HepG2 (cell line): ENCODE results near the gene SATB2. TPM values are rescaled to one million over a fixed set of nuclear protein-coding genes. Genes with fewer than 3 reads are reported as not detected.
A peak's percentile ranks its signal among the peaks of the same experiment; 100 is the strongest.

Experiments used
- BCL3 ChIP-seq: sonication (generic); formaldehyde crosslinking; IDR thresholded peaks from 2 replicates; pipeline ENCODE4 v1.5.1; 2020; ENCODE audit warnings: mild to moderate bottlenecking, missing genetic modification reagents, moderate library complexity
- CBX2 ChIP-seq, 2 experiments: fragments of 200-600 bp in 1 of 2; sonication (generic); formaldehyde crosslinking in 1 of 2; IDR thresholded peaks; 2 replicates each; pipeline versions ENCODE4 v1.7.0 to v1.8.1; 2018 to 2022; ENCODE audit warnings: low read depth in 2 of 2, low read length in 1 of 2, mild to moderate bottlenecking in 1 of 2, missing genetic modification reagents in 1 of 2
- E2F1 ChIP-seq: sonication (generic); formaldehyde crosslinking; IDR thresholded peaks from 2 replicates; pipeline ENCODE4 v1.5.0; 2020; ENCODE audit warnings: missing genetic modification reagents
- HCFC1 ChIP-seq: fragments of 150-350 bp; IDR thresholded peaks from 2 replicates; pipeline ENCODE4 v1.6.1; 2014; ENCODE audit warnings: low read depth, low read length
- HNF4A ChIP-seq: sonication (generic); formaldehyde crosslinking; IDR thresholded peaks from 2 replicates; pipeline ENCODE4 v1.4.0; 2020; ENCODE audit warnings: missing genetic modification reagents
- MLX ChIP-seq: IDR thresholded peaks from 2 replicates; pipeline ENCODE4 v1.6.1; 2016
- MXD4 ChIP-seq: IDR thresholded peaks from 2 replicates; pipeline ENCODE4 v1.6.1; 2016; ENCODE audit warnings: mild to moderate bottlenecking, missing biosample characterization, missing genetic modification reagents
- SKI ChIP-seq: fragments of 450-650 bp; IDR thresholded peaks from one replicate; pipeline ENCODE4 v1.6.1; 2018; ENCODE audit warnings: mild to moderate bottlenecking; ENCODE audit not compliant: partially characterized antibody
- SRF ChIP-seq: IDR thresholded peaks from 2 replicates; pipeline ENCODE4 v1.6.1; 2011; ENCODE audit warnings: mild to moderate bottlenecking, low read depth, low read length, moderate library complexity
- SRSF1 ChIP-seq: fragments of 200-400 bp; formaldehyde crosslinking; optimal IDR thresholded peaks from 2 replicates; pipeline ENCODE3; 2017; ENCODE audit warnings: mild to moderate bottlenecking, low read depth, low read length, moderate library complexity
- ZFP1 ChIP-seq: IDR thresholded peaks from 2 replicates; pipeline ENCODE4 v1.6.1; 2016
- ZFP82 ChIP-seq: sonication (generic); formaldehyde crosslinking; IDR thresholded peaks from 2 replicates; pipeline ENCODE4 v1.5.1; 2020; ENCODE audit warnings: mild to moderate bottlenecking, missing genetic modification reagents, borderline replicate concordance
- ZFX ChIP-seq: sonication (generic); formaldehyde crosslinking; IDR thresholded peaks from 2 replicates; pipeline ENCODE4 v1.4.0; 2020; ENCODE audit warnings: mild to moderate bottlenecking, low read depth, missing genetic modification reagents, moderate library complexity
- ZNF331 ChIP-seq: sonication (generic); formaldehyde crosslinking; IDR thresholded peaks from 2 replicates; pipeline ENCODE4 v1.4.0; 2020; ENCODE audit warnings: missing genetic modification reagents
- ZNF569 ChIP-seq: sonication (generic); formaldehyde crosslinking; IDR thresholded peaks from 2 replicates; pipeline ENCODE4 v1.5.0; 2020; ENCODE audit warnings: mild to moderate bottlenecking, missing genetic modification reagents, moderate library complexity, borderline replicate concordance
- ZNF646 ChIP-seq: sonication (generic); formaldehyde crosslinking; IDR thresholded peaks from 2 replicates; pipeline ENCODE4 v1.9.0; 2021; ENCODE audit warnings: mild to moderate bottlenecking, missing genetic modification reagents
- ZNF749 ChIP-seq: sonication (generic); formaldehyde crosslinking; IDR thresholded peaks from 2 replicates; pipeline ENCODE4 v1.8.0; 2022; ENCODE audit warnings: mild to moderate bottlenecking, missing genetic modification reagents, moderate library complexity, borderline replicate concordance
- polyA plus RNA-seq, 8 experiments: library from polyadenylated mRNA; depleted of rRNA in 3 of 8; stranded (reverse) in 7 of 8; unstranded in 1 of 8; fragments of >200 nt; fragmentation: Illumina TruSeq in 4 of 8; extraction: Trizol in 4 of 8; gene quantifications; 2 replicates each; pipeline versions ENCODE4 v1.2.1 to v1.2.3, GENCODE V29; 2011 to 2016; ENCODE audit warnings: low read depth in 4 of 8, missing spikeins in 1 of 8, mixed read lengths in 1 of 8; ENCODE audit not compliant: insufficient read depth in 1 of 8
- total RNA-seq, 5 experiments: library from RNA; depleted of rRNA; stranded (reverse); fragments of >200 nt; fragmentation: Illumina TruSeq; extraction: Trizol; gene quantifications; 2 replicates each; pipeline ENCODE4 v1.2.3, GENCODE V29; 2016; ENCODE audit warnings: low read depth in 1 of 5

SATB2 gene
- total and polyA plus RNA-seq, 2 of the 13 experiments (the other 11 are each of a cell fraction or from before 2014, with no cell fraction given): 2.5 to 5.5 TPM

- no peak for TF ChIP-seq ZNF646 (CRISPR knock-in tag)
- TF ChIP-seq ZFX (CRISPR knock-in tag): peak; percentile 67; the same call in 1 of the 2 replicates
- TF ChIP-seq SRF: no peak
- peak; percentile 61; the same call in 1 of the 2 replicates for TF ChIP-seq ZNF569 (CRISPR knock-in tag)
- TF ChIP-seq ZFP1 (CRISPR knock-in tag): no peak
- peak; percentile 86; the same call in 1 of the 2 replicates for TF ChIP-seq BCL3 (CRISPR knock-in tag)
- no peak for TF ChIP-seq MXD4 (CRISPR knock-in tag)
- TF ChIP-seq ZNF331: peak; percentile 56; the same call in 1 of the 2 replicates
- no peak for TF ChIP-seq MLX
- TF ChIP-seq ZFP82 (CRISPR knock-in tag): no peak
- TF ChIP-seq HCFC1: no peak
- TF ChIP-seq HNF4A: peak; percentile 12; the same call in 1 of the 2 replicates
- no peak for TF ChIP-seq ZNF749 (CRISPR knock-in tag)
- peak; percentile 32 for TF ChIP-seq SRSF1
- TF ChIP-seq E2F1 (CRISPR knock-in tag): no peak
- no peak for TF ChIP-seq CBX2 (IDR thresholded peaks at IDR 0.05; ENCODE audit: low read depth, low read length)
- peak; percentile 97 for TF ChIP-seq CBX2 (CRISPR knock-in tag; IDR thresholded peaks at IDR 0.05; ENCODE audit: low read depth)
- TF ChIP-seq SKI: peak; percentile 17
These were observed 5.4 kb upstream of the SATB2 start (continued) for GRCh38 chr2:199462956-199463692.
